SK-N-SH treated with all-trans-retinoic acid at 6 μM for 48 hours (cell line): ENCODE measurements around the gene AKAP10.

Source experiments
- ATAC-seq: fragments of 200-7000 bp; cut with Tn5 transposase; 3 replicates; pipeline ENCODE4 v1.9.1; 2020; ENCODE audit warnings: mild to moderate bottlenecking, moderate library complexity
- ARNTL ChIP-seq: fragments of 450-650 bp; formaldehyde crosslinking; IDR thresholded peaks from 2 replicates; pipeline ENCODE4 v1.5.0; 2020; ENCODE audit warnings: low read depth, mild to moderate bottlenecking, moderate library complexity, borderline replicate concordance
- BACH2 ChIP-seq: fragments of 250-450 bp; sonication (Bioruptor Pico); IDR thresholded peaks from 2 replicates; pipeline ENCODE4 v1.9.0; 2021; ENCODE audit warnings: mild to moderate bottlenecking, borderline replicate concordance
- CREB5 ChIP-seq: fragments of 250-450 bp; sonication (Bioruptor Pico); IDR thresholded peaks from 2 replicates; pipeline ENCODE4 v1.5.1; 2020; ENCODE audit warnings: low read depth, mild to moderate bottlenecking, moderate library complexity
- CSDC2 ChIP-seq: fragments of 250-450 bp; sonication (Bioruptor Pico); IDR thresholded peaks from 2 replicates; pipeline ENCODE4 v1.5.0; 2020; ENCODE audit warnings: mild to moderate bottlenecking, moderate library complexity
- CSRNP3 ChIP-seq: fragments of 250-450 bp; sonication (Bioruptor Pico); IDR thresholded peaks from 2 replicates; pipeline ENCODE4 v1.5.1; 2021; ENCODE audit warnings: mild to moderate bottlenecking, moderate library complexity
- ESRRG ChIP-seq: fragments of 250-450 bp; sonication (Bioruptor Pico); IDR thresholded peaks from 2 replicates; pipeline ENCODE4 v1.6.1; 2021; ENCODE audit warnings: mild to moderate bottlenecking
- GLIS3 ChIP-seq: fragments of 250-450 bp; sonication (Bioruptor Pico); IDR thresholded peaks from 2 replicates; pipeline ENCODE4 v1.5.0; 2020; ENCODE audit warnings: mild to moderate bottlenecking, moderate library complexity
- ISL1 ChIP-seq: fragments of 250-450 bp; sonication (Bioruptor Pico); IDR thresholded peaks from 2 replicates; pipeline ENCODE4 v2.1.2; 2022; ENCODE audit warnings: mild to moderate bottlenecking, moderate library complexity
- OSR1 ChIP-seq: fragments of 250-450 bp; sonication (Bioruptor Pico); IDR thresholded peaks from 2 replicates; pipeline ENCODE4 v1.8.0; 2022; ENCODE audit warnings: moderate library complexity, mild to moderate bottlenecking, inconsistent platforms
- PATZ1 ChIP-seq: fragments of 250-450 bp; sonication (Bioruptor Pico); IDR thresholded peaks from 2 replicates; pipeline ENCODE4 v1.8.0; 2020; ENCODE audit warnings: mild to moderate bottlenecking, moderate library complexity, borderline replicate concordance
- POU6F1 ChIP-seq: fragments of 250-450 bp; sonication (Bioruptor Pico); IDR thresholded peaks from 2 replicates; pipeline ENCODE4 v1.8.0; 2021; ENCODE audit warnings: low read depth, mild to moderate bottlenecking, moderate library complexity, borderline replicate concordance
- PPARA ChIP-seq: fragments of 250-450 bp; sonication (Bioruptor Pico); IDR thresholded peaks from 2 replicates; pipeline ENCODE4 v1.5.0; 2020; ENCODE audit warnings: mild to moderate bottlenecking, borderline replicate concordance
- RARB ChIP-seq: fragments of 250-450 bp; sonication (Bioruptor Pico); IDR thresholded peaks from 2 replicates; pipeline ENCODE4 v1.8.0; 2021; ENCODE audit warnings: mild to moderate bottlenecking, moderate library complexity
- SNAI2 ChIP-seq: fragments of 250-450 bp; sonication (Bioruptor Pico); IDR thresholded peaks from 2 replicates; pipeline ENCODE4 v1.5.0; 2020; ENCODE audit warnings: mild to moderate bottlenecking, moderate library complexity
- TCF4 ChIP-seq: fragments of 250-450 bp; sonication (Bioruptor Pico); IDR thresholded peaks from 2 replicates; pipeline ENCODE4 v1.8.0; 2021; ENCODE audit warnings: mild to moderate bottlenecking, moderate library complexity, borderline replicate concordance
- TOX ChIP-seq: fragments of 250-450 bp; sonication (Bioruptor Pico); IDR thresholded peaks from 2 replicates; pipeline ENCODE4 v1.8.0; 2021; ENCODE audit warnings: mild to moderate bottlenecking, moderate library complexity, borderline replicate concordance
- TSHZ2 ChIP-seq: fragments of 250-450 bp; sonication (Bioruptor Pico); IDR thresholded peaks from 2 replicates; pipeline ENCODE4 v1.5.0; 2020; ENCODE audit warnings: mild to moderate bottlenecking, moderate library complexity
- ZC3H10 ChIP-seq: fragments of 250-450 bp; sonication (Bioruptor Pico); IDR thresholded peaks from 2 replicates; pipeline ENCODE4 v1.5.1; 2021; ENCODE audit warnings: mild to moderate bottlenecking, moderate library complexity
- ZFP30 ChIP-seq: fragments of 450-650 bp; formaldehyde crosslinking; IDR thresholded peaks from 2 replicates; pipeline ENCODE4 v1.5.0; 2022; ENCODE audit warnings: mild to moderate bottlenecking, moderate library complexity
- ZNF565 ChIP-seq: fragments of 450-650 bp; formaldehyde crosslinking; conservative IDR thresholded peaks from 2 replicates; pipeline ENCODE4 v1.5.0; 2020; ENCODE audit warnings: low read depth, mild to moderate bottlenecking, moderate library complexity
- ZNF8 ChIP-seq: fragments of 450-650 bp; formaldehyde crosslinking; IDR thresholded peaks from 2 replicates; pipeline ENCODE4 v1.5.0; 2020; ENCODE audit warnings: mild to moderate bottlenecking, moderate library complexity

The AKAP10 gene

GRCh38 chr17:19977293-19978208, at the start of gene AKAP10:
TSS of gene AKAP10 (minus strand) at chr17:19977828. CDS start at chr17:19977679, 149 bp downstream.
- TF ChIP-seq ISL1 (CRISPR knock-in tag) (no peak), ESRRG (CRISPR knock-in tag) (no peak), PATZ1 (CRISPR knock-in tag) (no peak), ZNF565 (no peak), ZNF8 (CRISPR knock-in tag) (no peak), POU6F1 (no peak), ZC3H10 (no peak), CSDC2 (CRISPR knock-in tag) (no peak; the same call in 1 of the 2 replicates), TSHZ2 (CRISPR knock-in tag) (no peak), ZFP30 (no peak), GLIS3 (CRISPR knock-in tag) (no peak), TCF4 (CRISPR knock-in tag) (no peak), TOX (no peak), SNAI2 (CRISPR knock-in tag) (no peak), PPARA (CRISPR knock-in tag) (no peak), CSRNP3 (CRISPR knock-in tag) (no peak), BACH2 (CRISPR knock-in tag) (no peak), ARNTL (no peak), RARB (CRISPR knock-in tag) (no peak)
- ATAC-seq, result peak; percentile 96

- ATAC-seq, result no peak
- TF ChIP-seq RARB (CRISPR knock-in tag) (no peak), ISL1 (CRISPR knock-in tag) (no peak), CSDC2 (CRISPR knock-in tag) (no peak), CSRNP3 (CRISPR knock-in tag) (no peak), PATZ1 (CRISPR knock-in tag) (no peak), PPARA (CRISPR knock-in tag) (no peak), ZNF565 (no peak), OSR1 (CRISPR knock-in tag) (no peak), CREB5 (CRISPR knock-in tag) (no peak)
Observed at GRCh38 chr17:20026960-20027359, 49.3 kb upstream of the AKAP10 start.
